Chondrocyte (in vitro differentiated cells): ENCODE data around the gene CDC42EP3. TPM values are rescaled to one million over a fixed set of nuclear protein-coding genes. Genes with fewer than 3 reads are reported as not detected.

ENCODE experiments used
- DNase-seq: peaks from one replicate; pipeline ENCODE4 v3.0.0; 2021; ENCODE audit warnings: mixed read lengths, low spot score
- H3K27ac Mint-ChIP-seq: one replicate; pipeline ENCODE4 v1.8.0; 2021; ENCODE audit warnings: mild to moderate bottlenecking, moderate library complexity, mixed read lengths; ENCODE audit not compliant: unreplicated experiment
- H3K27me3 Mint-ChIP-seq: 2 replicates; pipeline ENCODE4 v1.8.0; 2021; ENCODE audit warnings: low read depth, mixed read lengths
- H3K36me3 Mint-ChIP-seq: 2 replicates; pipeline ENCODE4 v1.8.0; 2021; ENCODE audit warnings: low read depth, mixed read lengths
- H3K4me1 Mint-ChIP-seq: 2 replicates; pipeline ENCODE4 v1.8.0; 2021; ENCODE audit warnings: low read depth, mild to moderate bottlenecking, mixed read lengths
- H3K4me3 Mint-ChIP-seq: one replicate; pipeline ENCODE4 v1.8.0; 2021; ENCODE audit warnings: mild to moderate bottlenecking, moderate library complexity, mixed read lengths; ENCODE audit not compliant: unreplicated experiment
- H3K9me3 Mint-ChIP-seq: 2 replicates; pipeline ENCODE4 v1.8.0; 2021; ENCODE audit warnings: low read depth, mixed read lengths
- CTCF ChIP-seq: fragments of 200-600 bp; sonication (generic); IDR thresholded peaks from 2 replicates; pipeline ENCODE4 v1.5.0; 2021; ENCODE audit warnings: antibody characterized with exemption, mild to moderate bottlenecking, moderate library complexity
- total RNA-seq: library from RNA; stranded (reverse); gene quantifications from 3 replicates; pipeline ENCODE4 v1.2.1, GENCODE V29; 2021

The CDC42EP3 gene
- total RNA-seq, 1 donor from 2014 or later = 91.2 TPM

GRCh38 chr2:37612382-37612781 is 59.1 kb downstream of the CDC42EP3 start:
- DNase-seq = no peak
- Mint-ChIP-seq H3K27ac (peak overlapping the region; percentile 46), H3K9me3 (peaks cover 15% of the 10 kb centered on the region), H3K36me3 (peaks cover 4% of the 10 kb centered on the region), H3K27me3 (no peaks in the 10 kb centered on the region), H3K4me3 (no peak overlapping the region), H3K4me1 (peaks cover 44% of the 10 kb centered on the region)
- TF ChIP-seq CTCF = no peak

- DNase-seq = no peak
- peaks cover 7% of the 10 kb centered on the region for H3K36me3 Mint-ChIP-seq
- no peak overlapping the region for H3K4me3 Mint-ChIP-seq
- peaks cover 20% of the 10 kb centered on the region for H3K9me3 Mint-ChIP-seq
- H3K4me1 Mint-ChIP-seq = peaks cover 39% of the 10 kb centered on the region
- no peaks in the 10 kb centered on the region for H3K27me3 Mint-ChIP-seq
- peak overlapping the region; percentile 3 for H3K27ac Mint-ChIP-seq
- TF ChIP-seq CTCF = no peak
Observed at GRCh38 chr2:37610638-37611289, 60.7 kb downstream of the CDC42EP3 start.

GRCh38 chr2:37609782-37610181 is 61.7 kb downstream of the CDC42EP3 start:
- H3K27ac Mint-ChIP-seq = no peak overlapping the region
- TF ChIP-seq CTCF = no peak
- H3K36me3 Mint-ChIP-seq = peaks cover 9% of the 10 kb centered on the region
- H3K9me3 Mint-ChIP-seq = peaks cover 24% of the 10 kb centered on the region
- DNase-seq = no peak
- no peak overlapping the region for H3K4me3 Mint-ChIP-seq
- no peaks in the 10 kb centered on the region for H3K27me3 Mint-ChIP-seq
- peaks cover 39% of the 10 kb centered on the region for H3K4me1 Mint-ChIP-seq

GRCh38 chr2:37604716-37605115 is 66.7 kb downstream of the CDC42EP3 start:
- peaks cover 23% of the 10 kb centered on the region for H3K4me1 Mint-ChIP-seq
- TF ChIP-seq CTCF = no peak
- no peak overlapping the region for H3K4me3 Mint-ChIP-seq
- H3K27me3 Mint-ChIP-seq = no peaks in the 10 kb centered on the region
- H3K36me3 Mint-ChIP-seq = peaks cover 9% of the 10 kb centered on the region
- no peak overlapping the region for H3K27ac Mint-ChIP-seq
- DNase-seq = no peak
- H3K9me3 Mint-ChIP-seq = peaks cover 24% of the 10 kb centered on the region

GRCh38 chr2:37602702-37603101 is 68.7 kb downstream of the CDC42EP3 start:
- Mint-ChIP-seq H3K9me3 (peaks cover 15% of the 10 kb centered on the region), H3K4me3 (no peak overlapping the region), H3K36me3 (peaks cover 5% of the 10 kb centered on the region), H3K27me3 (no peaks in the 10 kb centered on the region), H3K27ac (no peak overlapping the region), H3K4me1 (peaks cover 23% of the 10 kb centered on the region)
- TF ChIP-seq CTCF = no peak
- no peak for DNase-seq
